Caco-2 (cell line): ENCODE results near the gene PLA2G2C. TPM values are rescaled to one million over a fixed set of nuclear protein-coding genes. Genes with fewer than 3 reads are reported as not detected.

Experiments used
- BruUV-seq: library from RNA; stranded (reverse); fragments of 400-500 nt; replicated peaks from 2 replicates; lab custom pipeline; 2021; lab: Mats Ljungman, UMichigan
- CTCF ChIA-PET: fragments of 300-600 bp; sonication (Branson Sonifier 250); formaldehyde crosslinking; loops from one replicate; lab custom pipeline; 2022; ENCODE audit warnings: antibody characterized with exemption; lab: Charles Lee
- POLR2A ChIA-PET: fragments of 300-600 bp; sonication (Branson Sonifier 250); formaldehyde crosslinking; loops from one replicate; lab custom pipeline; 2022; ENCODE audit warnings: antibody characterized with exemption; lab: Charles Lee
- DNase-seq, 2 experiments: peaks; one replicate each; pipeline versions ENCODE4 v3.0.0 to v3.0.0-alpha.2; 2020 to 2022
- H3K27me3 ChIP-seq: replicated peaks from 2 replicates; pipeline ENCODE4 v1.6.0; 2011; ENCODE audit warnings: low read length; ENCODE audit not compliant: control insufficient read depth, insufficient read depth
- H3K36me3 ChIP-seq: 2 replicates; pipeline ENCODE4 v1.5.1; 2011; ENCODE audit warnings: low read length; ENCODE audit not compliant: control insufficient read depth, insufficient read depth
- H3K4me1 ChIP-seq: fragments of 250-450 bp; sonication (Bioruptor Pico); 2 replicates; pipeline ENCODE4 v1.5.1; 2020; ENCODE audit warnings: mild to moderate bottlenecking
- H3K4me3 ChIP-seq: 2 replicates; pipeline ENCODE4 v1.5.1; 2011; ENCODE audit warnings: low read depth, mild to moderate bottlenecking, control low read depth, low read length
- H3K9me3 ChIP-seq: fragments of 250-450 bp; sonication (Bioruptor Pico); 2 replicates; pipeline ENCODE4 v1.5.1; 2020; ENCODE audit warnings: mild to moderate bottlenecking, moderate library complexity
- H3K27ac Mint-ChIP-seq: one replicate; pipeline ENCODE4 v1.8.0; 2022; ENCODE audit warnings: mixed read lengths; ENCODE audit not compliant: unreplicated experiment
- H3K27me3 Mint-ChIP-seq: one replicate; pipeline ENCODE4 v1.8.0; 2022; ENCODE audit warnings: mixed read lengths; ENCODE audit not compliant: insufficient read depth, unreplicated experiment
- H3K36me3 Mint-ChIP-seq: one replicate; pipeline ENCODE4 v1.8.0; 2022; ENCODE audit warnings: mild to moderate bottlenecking, mixed read lengths; ENCODE audit not compliant: insufficient read depth, unreplicated experiment
- H3K4me1 Mint-ChIP-seq: one replicate; pipeline ENCODE4 v1.8.0; 2022; ENCODE audit warnings: low read depth, mixed read lengths; ENCODE audit not compliant: unreplicated experiment
- H3K4me3 Mint-ChIP-seq: one replicate; pipeline ENCODE4 v1.8.0; 2022; ENCODE audit warnings: mild to moderate bottlenecking, moderate library complexity, mixed read lengths; ENCODE audit not compliant: unreplicated experiment
- H3K9me3 Mint-ChIP-seq: one replicate; pipeline ENCODE4 v1.8.0; 2022; ENCODE audit warnings: mixed read lengths; ENCODE audit not compliant: unreplicated experiment
- CTCF ChIP-seq, 2 experiments: fragments of 200-600 bp in 1 of 2; IDR thresholded peaks; 1 replicate in 1 of 2; 2 replicates in 1 of 2; pipeline versions ENCODE4 v1.5.1 to v1.8.0; 2011 to 2022; ENCODE audit warnings: antibody characterized with exemption in 1 of 2, control low read depth in 1 of 2, inconsistent platforms in 1 of 2, low read depth in 1 of 2, low read length in 1 of 2, mild to moderate bottlenecking in 1 of 2, moderate library complexity in 1 of 2; ENCODE audit not compliant: insufficient read depth in 1 of 2, severe bottlenecking in 1 of 2, unreplicated experiment in 1 of 2
- intact Hi-C: fragments of 100-400 bp; cut with micrococcal nuclease; formaldehyde crosslinking; loops from one replicate; pipeline ENCODE4 v1.10.0; 2022; ENCODE audit not compliant: unreplicated experiment
- total RNA-seq: library from RNA; stranded (reverse); gene quantifications from 2 replicates; pipeline ENCODE4 v1.2.3, GENCODE V29; 2022

The PLA2G2C gene
- total RNA-seq, 1 experiment from 2014 or later, result not detected

GRCh38 chr1:20139776-20140612 lies 46.3 kb downstream of the PLA2G2C start:
- no peaks in the 10 kb centered on the region for H3K27me3 ChIP-seq
- H3K4me3 ChIP-seq, result no peak overlapping the region
- no peaks in the 10 kb centered on the region for H3K9me3 Mint-ChIP-seq
- POLR2A ChIA-PET, result no interaction called here
- no peak overlapping the region for H3K27ac Mint-ChIP-seq
- H3K4me3 Mint-ChIP-seq, result no peak overlapping the region
- CTCF ChIA-PET, result no interaction called here
- no TSS peak for BruUV-seq
- H3K4me1 Mint-ChIP-seq, result no peaks in the 10 kb centered on the region
- no peaks in the 10 kb centered on the region for H3K27me3 Mint-ChIP-seq
- H3K36me3 ChIP-seq, result no peaks in the 10 kb centered on the region
- H3K36me3 Mint-ChIP-seq, result no peaks in the 10 kb centered on the region
- no peak for TF ChIP-seq CTCF (IDR thresholded peaks at IDR 0.05; ENCODE audit: insufficient read depth in 1 of 2, low read depth in 1 of 2, low read length in 1 of 2, severe bottlenecking in 1 of 2, unreplicated experiment in 1 of 2)
- intact Hi-C loops, result no loop called here
- no peaks in the 10 kb centered on the region for H3K9me3 ChIP-seq
- H3K4me1 ChIP-seq, result no peaks in the 10 kb centered on the region
- DNase-seq, result no peak

- H3K27me3 ChIP-seq, result no peaks in the 10 kb centered on the region
- no peaks in the 10 kb centered on the region for H3K9me3 ChIP-seq
- ChIA-PET CTCF (no interaction called here), POLR2A (no interaction called here)
- DNase-seq, result no peak
- Mint-ChIP-seq H3K27ac (no peak within 1 kb of the TSS), H3K27me3 (no peaks in the 10 kb centered on the region), H3K4me3 (no peak within 1 kb of the TSS), H3K9me3 (no peaks in the 10 kb centered on the region), H3K36me3 (no peaks in the 10 kb centered on the region), H3K4me1 (no peaks in the 10 kb centered on the region)
- no TSS peak for BruUV-seq
- no peaks in the 10 kb centered on the region for H3K36me3 ChIP-seq
- no peaks in the 10 kb centered on the region for H3K4me1 ChIP-seq
- no peak for TF ChIP-seq CTCF (IDR thresholded peaks at IDR 0.05; ENCODE audit: insufficient read depth in 1 of 2, low read depth in 1 of 2, low read length in 1 of 2, severe bottlenecking in 1 of 2, unreplicated experiment in 1 of 2)
- no peak within 1 kb of the TSS for H3K4me3 ChIP-seq
- intact Hi-C loops, result no loop called here
These were observed 47.3 kb downstream of the PLA2G2C start, which contains the start of gene PLA2G2F for GRCh38 chr1:20138961-20139550. TSS of gene PLA2G2F (plus strand) at chr1:20139323. CDS start at chr1:20139428, 105 bp downstream.

- ChIA-PET POLR2A (no interaction called here), CTCF (no interaction called here)
- Histone ChIP-seq H3K4me3 (no peak overlapping the region), H3K27me3 (no peaks in the 10 kb centered on the region), H3K36me3 (no peaks in the 10 kb centered on the region), H3K9me3 (no peaks in the 10 kb centered on the region), H3K4me1 (no peaks in the 10 kb centered on the region)
- Mint-ChIP-seq H3K4me1 (no peaks in the 10 kb centered on the region), H3K27me3 (no peaks in the 10 kb centered on the region), H3K4me3 (no peak overlapping the region), H3K36me3 (no peaks in the 10 kb centered on the region), H3K9me3 (no peaks in the 10 kb centered on the region), H3K27ac (no peak overlapping the region)
- no peak for TF ChIP-seq CTCF (IDR thresholded peaks at IDR 0.05; ENCODE audit: insufficient read depth in 1 of 2, low read depth in 1 of 2, low read length in 1 of 2, severe bottlenecking in 1 of 2, unreplicated experiment in 1 of 2)
- no TSS peak for BruUV-seq
- intact Hi-C loops, result no loop called here
- no peak for DNase-seq
These were observed 48.0 kb downstream of the PLA2G2C start for GRCh38 chr1:20138346-20138745.
